Stimulated activated CD4-positive, alpha-beta T cell treated with anti-CD3 and anti-CD28 coated beads, Interleukin-1b, Interleukin-23, amount 100 ng/mL, for 24 hours (primary cell): ENCODE data around the gene MARCHF2.
A peak's percentile ranks its signal among the peaks of the same experiment; 100 is the strongest.

Experiments used
- DNase-seq, 4 experiments: peaks; one replicate each; pipeline ENCODE4 v3.0.0-alpha.2; 2020; ENCODE audit warnings: low read depth in 4 of 4, low spot score in 1 of 4

The MARCHF2 gene

GRCh38 chr19:8387688-8388611, 25.2 kb upstream of the MARCHF2 start:
- DNase-seq, result no peak

- no peak for DNase-seq
Measured at GRCh38 chr19:8388612-8388958, 24.5 kb upstream of the MARCHF2 start.

- DNase-seq, result peak; percentile 88 to 97 (median 92)
Measured at GRCh38 chr19:8389891-8390616, 23.1 kb upstream of the MARCHF2 start, which contains the start of gene RAB11B. RAB11B (plus strand) TSS chr19:8390360; CDS start chr19:8390417, 57 bp downstream.

- DNase-seq, result peak; percentile 83 to 95 (median 92)
Measured at GRCh38 chr19:8390617-8390981, 22.5 kb upstream of the MARCHF2 start.

GRCh38 chr19:8391198-8392016, 21.7 kb upstream of the MARCHF2 start:
- no peak for DNase-seq

GRCh38 chr19:8392017-8392591, 21.0 kb upstream of the MARCHF2 start:
- no peak for DNase-seq

GRCh38 chr19:8393192-8393870, 19.8 kb upstream of the MARCHF2 start:
- DNase-seq, result no peak

- no peak for DNase-seq
Measured at GRCh38 chr19:8393871-8394250, 19.2 kb upstream of the MARCHF2 start.

GRCh38 chr19:8395621-8396082, 17.5 kb upstream of the MARCHF2 start:
- DNase-seq, result no peak

- DNase-seq, result no peak
Measured at GRCh38 chr19:8396185-8396562, 16.9 kb upstream of the MARCHF2 start.

GRCh38 chr19:8396563-8397203, 16.4 kb upstream of the MARCHF2 start:
- peak; percentile 42 to 53 (median 48) for DNase-seq

- no peak for DNase-seq
Measured at GRCh38 chr19:8397271-8397670, 15.8 kb upstream of the MARCHF2 start.

GRCh38 chr19:8397746-8398310, 15.3 kb upstream of the MARCHF2 start:
- DNase-seq, result no peak

GRCh38 chr19:8398311-8398771, 14.8 kb upstream of the MARCHF2 start:
- no peak for DNase-seq

GRCh38 chr19:8399681-8400188, 13.4 kb upstream of the MARCHF2 start:
- DNase-seq, result no peak

- no peak for DNase-seq
Measured at GRCh38 chr19:8401981-8402411, 11.1 kb upstream of the MARCHF2 start.

- no peak for DNase-seq
Measured at GRCh38 chr19:8403098-8403819, 9.8 kb upstream of the MARCHF2 start.

- DNase-seq, result no peak
Measured at GRCh38 chr19:8403820-8404109, 9.3 kb upstream of the MARCHF2 start.
